ENCODE results near the gene CARM1.

- TF ChIP-seq, protein P1, sequence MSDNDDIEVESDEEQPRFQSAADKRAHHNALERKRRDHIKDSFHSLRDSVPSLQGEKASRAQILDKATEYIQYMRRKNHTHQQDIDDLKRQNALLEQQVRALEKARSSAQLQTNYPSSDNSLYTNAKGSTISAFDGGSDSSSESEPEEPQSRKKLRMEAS (IDR thresholded peaks at IDR 0.05) = no peak
- TF ChIP-seq, protein P2, sequence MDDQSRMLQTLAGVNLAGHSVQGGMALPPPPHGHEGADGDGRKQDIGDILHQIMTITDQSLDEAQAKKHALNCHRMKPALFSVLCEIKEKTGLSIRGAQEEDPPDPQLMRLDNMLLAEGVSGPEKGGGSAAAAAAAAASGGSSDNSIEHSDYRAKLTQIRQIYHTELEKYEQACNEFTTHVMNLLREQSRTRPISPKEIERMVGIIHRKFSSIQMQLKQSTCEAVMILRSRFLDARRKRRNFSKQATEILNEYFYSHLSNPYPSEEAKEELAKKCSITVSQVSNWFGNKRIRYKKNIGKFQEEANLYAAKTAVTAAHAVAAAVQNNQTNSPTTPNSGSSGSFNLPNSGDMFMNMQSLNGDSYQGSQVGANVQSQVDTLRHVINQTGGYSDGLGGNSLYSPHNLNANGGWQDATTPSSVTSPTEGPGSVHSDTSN (IDR thresholded peaks at IDR 0.05) = no peak
- no peak for TF ChIP-seq POLR2A (IDR thresholded peaks at IDR 0.05; ENCODE audit: low read length)
- TF ChIP-seq REST (IDR thresholded peaks at IDR 0.05) = no peak
- no peak for TF ChIP-seq PHF8 (IDR thresholded peaks at IDR 0.05; ENCODE audit: borderline replicate concordance, low read depth)
- TF ChIP-seq, protein P3, sequence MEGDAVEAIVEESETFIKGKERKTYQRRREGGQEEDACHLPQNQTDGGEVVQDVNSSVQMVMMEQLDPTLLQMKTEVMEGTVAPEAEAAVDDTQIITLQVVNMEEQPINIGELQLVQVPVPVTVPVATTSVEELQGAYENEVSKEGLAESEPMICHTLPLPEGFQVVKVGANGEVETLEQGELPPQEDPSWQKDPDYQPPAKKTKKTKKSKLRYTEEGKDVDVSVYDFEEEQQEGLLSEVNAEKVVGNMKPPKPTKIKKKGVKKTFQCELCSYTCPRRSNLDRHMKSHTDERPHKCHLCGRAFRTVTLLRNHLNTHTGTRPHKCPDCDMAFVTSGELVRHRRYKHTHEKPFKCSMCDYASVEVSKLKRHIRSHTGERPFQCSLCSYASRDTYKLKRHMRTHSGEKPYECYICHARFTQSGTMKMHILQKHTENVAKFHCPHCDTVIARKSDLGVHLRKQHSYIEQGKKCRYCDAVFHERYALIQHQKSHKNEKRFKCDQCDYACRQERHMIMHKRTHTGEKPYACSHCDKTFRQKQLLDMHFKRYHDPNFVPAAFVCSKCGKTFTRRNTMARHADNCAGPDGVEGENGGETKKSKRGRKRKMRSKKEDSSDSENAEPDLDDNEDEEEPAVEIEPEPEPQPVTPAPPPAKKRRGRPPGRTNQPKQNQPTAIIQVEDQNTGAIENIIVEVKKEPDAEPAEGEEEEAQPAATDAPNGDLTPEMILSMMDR (IDR thresholded peaks at IDR 0.05) = no peak
- no peak for TF ChIP-seq RFX5 (IDR thresholded peaks at IDR 0.05)
- no peak for TF ChIP-seq HOXA7 (CRISPR knock-in tag; IDR thresholded peaks at IDR 0.05)
Observed at GRCh38 chr19:10898633-10899032, 27.3 kb downstream of the CARM1 start.

Data from A549 (cell line).